T-helper 1 cell (primary cell): ENCODE measurements around the gene EPHB2.
A peak's percentile ranks its signal among the peaks of the same experiment; 100 is the strongest.
"Not testable (repeated sequence)": the region's sequence is repeated elsewhere in the genome, so short reads cannot be mapped to it uniquely, and the experiment has no call there.

Experiments used
- DNase-seq, 5 donors: peaks; one replicate each; pipeline ENCODE4 v3.0.0-alpha.2; 2012 to 2020
- total RNA-seq, 4 donors: gene quantifications; one replicate each; lab custom pipeline; 2026; lab: John Stamatoyannopoulos, UW

Gene EPHB2
- 0 reads per million in 4 donors for total RNA-seq

GRCh38 chr1:22710701-22711049, at the start of gene EPHB2:
Gene EPHB2 (plus strand): TSS chr1:22710839. CDS start chr1:22710983, 144 bp downstream.
- no peak for DNase-seq

GRCh38 chr1:22661880-22662279, 48.8 kb upstream of the EPHB2 start:
- no peak for DNase-seq

- DNase-seq: no peak
Observed at GRCh38 chr1:22662318-22662717, 48.3 kb upstream of the EPHB2 start.

- DNase-seq: no peak
Observed at GRCh38 chr1:22662986-22663408, 47.6 kb upstream of the EPHB2 start.

- DNase-seq: no peak
Observed at GRCh38 chr1:22665752-22666151, 44.9 kb upstream of the EPHB2 start.

GRCh38 chr1:22666412-22666811, 44.2 kb upstream of the EPHB2 start:
- no peak for DNase-seq

- not testable (repeated sequence) for DNase-seq
Observed at GRCh38 chr1:22668840-22669239, 41.8 kb upstream of the EPHB2 start.

- no peak for DNase-seq
Observed at GRCh38 chr1:22670352-22670975, 40.2 kb upstream of the EPHB2 start.

GRCh38 chr1:22671999-22672398, 38.6 kb upstream of the EPHB2 start:
- DNase-seq: no peak

- peak in 1 of 5 donors; percentile 8 for DNase-seq
Observed at GRCh38 chr1:22673486-22674409, 36.9 kb upstream of the EPHB2 start.

- DNase-seq: no peak
Observed at GRCh38 chr1:22674410-22674749, 36.3 kb upstream of the EPHB2 start.

- not testable (repeated sequence) for DNase-seq
Observed at GRCh38 chr1:22676151-22676550, 34.5 kb upstream of the EPHB2 start.

- no peak for DNase-seq
Observed at GRCh38 chr1:22676916-22677583, 33.6 kb upstream of the EPHB2 start.

GRCh38 chr1:22677931-22678896, 32.4 kb upstream of the EPHB2 start:
- DNase-seq: no peak

GRCh38 chr1:22680726-22681125, 29.9 kb upstream of the EPHB2 start:
- DNase-seq: no peak

GRCh38 chr1:22681556-22682276, 28.9 kb upstream of the EPHB2 start:
- no peak for DNase-seq

GRCh38 chr1:22683547-22683946, 27.1 kb upstream of the EPHB2 start:
- DNase-seq: no peak

GRCh38 chr1:22685591-22686059, 25.0 kb upstream of the EPHB2 start:
- DNase-seq: no peak

GRCh38 chr1:22687191-22687590, 23.4 kb upstream of the EPHB2 start:
- no peak for DNase-seq

- no peak for DNase-seq
Observed at GRCh38 chr1:22688466-22688865, 22.2 kb upstream of the EPHB2 start.

GRCh38 chr1:22689505-22689904, 21.1 kb upstream of the EPHB2 start:
- no peak for DNase-seq
